ENCODE results near the gene MRS2. TPM values are rescaled to one million over a fixed set of nuclear protein-coding genes. Genes with fewer than 3 reads are reported as not detected.

Gene MRS2
- total RNA-seq, 4 donors from 2014 or later = 23.1 to 37.8 (median 30.4) TPM

GRCh38 chr6:24432611-24433010, 29.9 kb downstream of the MRS2 start:
- no peak for DNase-seq
- Histone ChIP-seq H3K9me3 (no peaks in the 10 kb centered on the region), H3K4me1 (no peaks in the 10 kb centered on the region), H3K4me3 (replicated peaks in 1 of 3) (no peak overlapping the region), H3K36me3 (no peaks in the 10 kb centered on the region), H3K27ac (no peak overlapping the region), H3K27me3 (no peaks in the 10 kb centered on the region)
- intact Hi-C loops (cut with DNase I) = no loop called here
- TF ChIP-seq POLR2A (IDR thresholded peaks at IDR 0.05) (no peak), CTCF (IDR thresholded peaks at IDR 0.05) (no peak)
- WGBS, 2 donors = 93 to 95% methylated on average over 9 of the region's 9 CpGs

- intact Hi-C loops (cut with DNase I) = no loop called here
- TF ChIP-seq CTCF (IDR thresholded peaks at IDR 0.05) (no peak), POLR2A (IDR thresholded peaks at IDR 0.05) (no peak)
- Histone ChIP-seq H3K4me1 (no peaks in the 10 kb centered on the region), H3K27ac (no peak overlapping the region), H3K27me3 (no peaks in the 10 kb centered on the region), H3K4me3 (replicated peaks in 1 of 3) (no peak overlapping the region), H3K36me3 (no peaks in the 10 kb centered on the region), H3K9me3 (no peaks in the 10 kb centered on the region)
- 92 to 96% methylated on average over 14 of the region's 14 CpGs for WGBS, 2 donors
- no peak for DNase-seq
These were observed 34.2 kb downstream of the MRS2 start for GRCh38 chr6:24436979-24437378.

GRCh38 chr6:24439858-24440539, 37.3 kb downstream of the MRS2 start:
- Histone ChIP-seq H3K27ac (no peak overlapping the region), H3K36me3 (no peaks in the 10 kb centered on the region), H3K4me3 (replicated peaks in 1 of 3) (no peak overlapping the region), H3K4me1 (no peaks in the 10 kb centered on the region), H3K9me3 (no peaks in the 10 kb centered on the region), H3K27me3 (no peaks in the 10 kb centered on the region)
- TF ChIP-seq POLR2A (IDR thresholded peaks at IDR 0.05) (no peak), CTCF (IDR thresholded peaks at IDR 0.05) (no peak)
- 94 to 97% methylated on average over 3 of the region's 3 CpGs for WGBS, 2 donors
- no peak for DNase-seq
- intact Hi-C loops (cut with DNase I) = no loop called here

- WGBS, 2 donors = 87 to 94% methylated on average over 16 of the region's 16 CpGs
- Histone ChIP-seq H3K4me3 (replicated peaks in 1 of 3) (no peak overlapping the region), H3K9me3 (no peaks in the 10 kb centered on the region), H3K36me3 (no peaks in the 10 kb centered on the region), H3K4me1 (no peaks in the 10 kb centered on the region), H3K27me3 (no peaks in the 10 kb centered on the region), H3K27ac (no peak overlapping the region)
- intact Hi-C loops (cut with DNase I) = no loop called here
- DNase-seq = no peak
- TF ChIP-seq CTCF (IDR thresholded peaks at IDR 0.05) = no peak
- no peak for TF ChIP-seq POLR2A (IDR thresholded peaks at IDR 0.05)
These were observed 38.3 kb downstream of the MRS2 start for GRCh38 chr6:24440897-24441598.

- Histone ChIP-seq H3K9me3 (no peaks in the 10 kb centered on the region), H3K4me1 (no peaks in the 10 kb centered on the region), H3K36me3 (no peaks in the 10 kb centered on the region), H3K27ac (no peak overlapping the region), H3K4me3 (replicated peaks in 1 of 3) (no peak overlapping the region), H3K27me3 (no peaks in the 10 kb centered on the region)
- intact Hi-C loops (cut with DNase I) = no loop called here
- DNase-seq = no peak
- TF ChIP-seq CTCF (IDR thresholded peaks at IDR 0.05) (no peak), POLR2A (IDR thresholded peaks at IDR 0.05) (no peak)
- WGBS, 2 donors = 75 to 96% methylated on average over 3 of the region's 3 CpGs
These were observed 38.8 kb downstream of the MRS2 start for GRCh38 chr6:24441599-24441904.
